Measurements from ENCODE around the gene NFRKB. TPM values are rescaled to one million over a fixed set of nuclear protein-coding genes. Genes with fewer than 3 reads are reported as not detected.

The NFRKB gene
- polyA plus RNA-seq, 1 donor from 2014 or later: 26.7 TPM

DNA sequence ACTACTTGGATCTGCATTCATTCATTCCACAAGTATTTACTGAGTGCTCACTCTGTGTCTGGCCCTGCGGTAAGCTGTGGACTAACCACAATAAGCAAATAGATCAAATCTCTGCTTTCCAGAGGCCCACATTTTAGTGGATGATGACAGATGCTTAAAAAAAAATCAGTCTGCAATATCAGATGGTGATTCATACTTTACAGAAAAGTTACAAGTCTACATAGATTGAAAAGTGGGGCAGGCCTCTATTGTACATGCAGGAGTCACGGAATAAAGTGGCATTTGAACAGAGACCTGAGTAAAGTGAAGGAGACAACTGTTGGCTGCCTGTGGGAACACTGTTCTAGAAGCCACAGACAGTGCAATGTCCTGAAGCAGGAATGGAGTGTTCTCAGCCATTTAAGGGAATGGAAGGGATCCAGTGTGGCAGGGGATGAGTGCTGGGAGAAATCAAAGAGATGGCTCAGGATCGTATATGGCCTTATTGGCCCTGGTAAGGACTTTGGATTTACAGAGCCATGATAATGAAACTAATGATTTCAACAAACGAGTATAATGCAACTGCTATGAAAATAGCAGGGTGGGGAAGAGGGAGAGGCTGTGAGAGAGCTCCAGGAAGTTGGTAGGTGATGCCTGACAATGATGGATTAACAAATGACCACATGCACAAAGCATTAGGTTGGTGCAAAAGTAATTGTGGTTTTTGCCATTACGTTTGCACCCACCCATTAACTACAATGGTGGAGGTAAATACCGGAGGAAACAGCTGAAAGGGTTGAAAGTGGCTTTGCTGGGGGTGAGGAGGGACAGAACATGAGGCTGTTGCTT, 48.7 kb downstream of the NFRKB start:
- Histone ChIP-seq H3K9ac (ENCODE audit: low read length) (no peak overlapping the region), H3K27me3 (ENCODE audit: insufficient read depth, low read depth, low read length) (no peaks in the 10 kb centered on the region), H3F3A (ENCODE audit: insufficient read depth, low read length, poor library complexity, severe bottlenecking) (no peaks in the 10 kb centered on the region), H3K9me3 (ENCODE audit: low read length) (no peaks in the 10 kb centered on the region), H2AFZ (ENCODE audit: low read depth, low read length) (no peak overlapping the region), H4K20me1 (ENCODE audit: insufficient read depth) (no peaks in the 10 kb centered on the region), H3K9me2 (ENCODE audit: insufficient read depth, low read length) (no peaks in the 10 kb centered on the region), H3K79me2 (replicated peaks; ENCODE audit: insufficient read depth, low read length) (no peaks in the 10 kb centered on the region), H3K36me3 (ENCODE audit: insufficient read depth, low read length) (no peaks in the 10 kb centered on the region), H3K4me3 (ENCODE audit: low read length) (no peak overlapping the region), H3K27ac (ENCODE audit: low read length) (no peak overlapping the region), H3K4me2 (ENCODE audit: low read length) (no peak overlapping the region)
- TF ChIP-seq, protein P1, sequence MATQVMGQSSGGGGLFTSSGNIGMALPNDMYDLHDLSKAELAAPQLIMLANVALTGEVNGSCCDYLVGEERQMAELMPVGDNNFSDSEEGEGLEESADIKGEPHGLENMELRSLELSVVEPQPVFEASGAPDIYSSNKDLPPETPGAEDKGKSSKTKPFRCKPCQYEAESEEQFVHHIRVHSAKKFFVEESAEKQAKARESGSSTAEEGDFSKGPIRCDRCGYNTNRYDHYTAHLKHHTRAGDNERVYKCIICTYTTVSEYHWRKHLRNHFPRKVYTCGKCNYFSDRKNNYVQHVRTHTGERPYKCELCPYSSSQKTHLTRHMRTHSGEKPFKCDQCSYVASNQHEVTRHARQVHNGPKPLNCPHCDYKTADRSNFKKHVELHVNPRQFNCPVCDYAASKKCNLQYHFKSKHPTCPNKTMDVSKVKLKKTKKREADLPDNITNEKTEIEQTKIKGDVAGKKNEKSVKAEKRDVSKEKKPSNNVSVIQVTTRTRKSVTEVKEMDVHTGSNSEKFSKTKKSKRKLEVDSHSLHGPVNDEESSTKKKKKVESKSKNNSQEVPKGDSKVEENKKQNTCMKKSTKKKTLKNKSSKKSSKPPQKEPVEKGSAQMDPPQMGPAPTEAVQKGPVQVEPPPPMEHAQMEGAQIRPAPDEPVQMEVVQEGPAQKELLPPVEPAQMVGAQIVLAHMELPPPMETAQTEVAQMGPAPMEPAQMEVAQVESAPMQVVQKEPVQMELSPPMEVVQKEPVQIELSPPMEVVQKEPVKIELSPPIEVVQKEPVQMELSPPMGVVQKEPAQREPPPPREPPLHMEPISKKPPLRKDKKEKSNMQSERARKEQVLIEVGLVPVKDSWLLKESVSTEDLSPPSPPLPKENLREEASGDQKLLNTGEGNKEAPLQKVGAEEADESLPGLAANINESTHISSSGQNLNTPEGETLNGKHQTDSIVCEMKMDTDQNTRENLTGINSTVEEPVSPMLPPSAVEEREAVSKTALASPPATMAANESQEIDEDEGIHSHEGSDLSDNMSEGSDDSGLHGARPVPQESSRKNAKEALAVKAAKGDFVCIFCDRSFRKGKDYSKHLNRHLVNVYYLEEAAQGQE (IDR thresholded peaks at IDR 0.05; ENCODE audit: borderline replicate concordance): no peak
- TF ChIP-seq RAD21 (conservative IDR thresholded peaks at IDR 0.05) (no peak), SMC3 (conservative IDR thresholded peaks at IDR 0.05; ENCODE audit: poor library complexity) (no peak)
- TF ChIP-seq, protein P2, sequence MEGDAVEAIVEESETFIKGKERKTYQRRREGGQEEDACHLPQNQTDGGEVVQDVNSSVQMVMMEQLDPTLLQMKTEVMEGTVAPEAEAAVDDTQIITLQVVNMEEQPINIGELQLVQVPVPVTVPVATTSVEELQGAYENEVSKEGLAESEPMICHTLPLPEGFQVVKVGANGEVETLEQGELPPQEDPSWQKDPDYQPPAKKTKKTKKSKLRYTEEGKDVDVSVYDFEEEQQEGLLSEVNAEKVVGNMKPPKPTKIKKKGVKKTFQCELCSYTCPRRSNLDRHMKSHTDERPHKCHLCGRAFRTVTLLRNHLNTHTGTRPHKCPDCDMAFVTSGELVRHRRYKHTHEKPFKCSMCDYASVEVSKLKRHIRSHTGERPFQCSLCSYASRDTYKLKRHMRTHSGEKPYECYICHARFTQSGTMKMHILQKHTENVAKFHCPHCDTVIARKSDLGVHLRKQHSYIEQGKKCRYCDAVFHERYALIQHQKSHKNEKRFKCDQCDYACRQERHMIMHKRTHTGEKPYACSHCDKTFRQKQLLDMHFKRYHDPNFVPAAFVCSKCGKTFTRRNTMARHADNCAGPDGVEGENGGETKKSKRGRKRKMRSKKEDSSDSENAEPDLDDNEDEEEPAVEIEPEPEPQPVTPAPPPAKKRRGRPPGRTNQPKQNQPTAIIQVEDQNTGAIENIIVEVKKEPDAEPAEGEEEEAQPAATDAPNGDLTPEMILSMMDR (IDR thresholded peaks at IDR 0.05; ENCODE audit: poor library complexity, severe bottlenecking): no peak

Other genes starting within 250 kb of the NFRKB start
- gene TMEM45B, start 79.7 kb downstream of the NFRKB start, polyA plus RNA-seq: not detected in 2 replicates
- gene PRDM10, start 107.3 kb upstream of the NFRKB start, polyA plus RNA-seq: 13.7 and 15.3 TPM in 2 replicates
- 222 and 226 TPM in 2 replicates for gene APLP2, start 174.3 kb upstream of the NFRKB start, polyA plus RNA-seq